Esophagus (tissue), 2 donors: ENCODE results near the gene STXBP5L. TPM values are rescaled to one million over a fixed set of nuclear protein-coding genes. Genes with fewer than 3 reads are reported as not detected.
A peak's percentile ranks its signal among the peaks of the same experiment; 100 is the strongest.
"Not testable (repeated sequence)": the region's sequence is repeated elsewhere in the genome, so short reads cannot be mapped to it uniquely, and the experiment has no call there.

ENCODE experiments used
- H3K27ac ChIP-seq, 2 donors: one replicate each; pipeline ENCODE4 v1.5.1; 2013; ENCODE audit warnings: low read depth in 2 of 2, mild to moderate bottlenecking in 2 of 2, inconsistent platforms in 1 of 2, low read length in 1 of 2, moderate library complexity in 1 of 2
- H3K27me3 ChIP-seq, 2 donors: one replicate each; pipeline ENCODE4 v1.6.1; 2013; ENCODE audit warnings: low read length in 2 of 2, control low read depth in 1 of 2, mild to moderate bottlenecking in 1 of 2; ENCODE audit not compliant: insufficient read depth in 2 of 2, control insufficient read depth in 1 of 2
- H3K36me3 ChIP-seq, 2 donors: one replicate each; pipeline ENCODE4 v1.6.1; 2013; ENCODE audit warnings: low read length in 1 of 2; ENCODE audit not compliant: control insufficient read depth in 2 of 2, insufficient read depth in 2 of 2
- H3K4me1 ChIP-seq, 2 donors: one replicate each; pipeline ENCODE4 v1.6.1; 2013; ENCODE audit warnings: low read length in 1 of 2; ENCODE audit not compliant: control insufficient read depth in 2 of 2, insufficient read depth in 2 of 2
- H3K4me3 ChIP-seq, 2 donors: one replicate each; pipeline ENCODE4 v1.5.1; 2013; ENCODE audit warnings: low read length in 2 of 2, mild to moderate bottlenecking in 2 of 2, low read depth in 1 of 2, moderate library complexity in 1 of 2
- H3K9me3 ChIP-seq, 2 donors: one replicate each; pipeline ENCODE4 v1.6.1; 2013; ENCODE audit warnings: mild to moderate bottlenecking in 2 of 2, low read depth in 1 of 2, low read length in 1 of 2, moderate library complexity in 1 of 2; ENCODE audit not compliant: control insufficient read depth in 2 of 2, insufficient read depth in 1 of 2
- WGBS, 2 donors: extraction: QIAGEN DNeasy Blood & Tissue Kit; methylation state at CpG; one replicate each; pipeline ENCODE4 v1.1.7; 2013; 5-methylcytosine and 5-hydroxymethylcytosine counted together
- polyA plus RNA-seq, 2 donors: library from polyadenylated mRNA; stranded (reverse); fragments of 200-250 nt; gene quantifications; one replicate each; pipeline ENCODE4 v1.2.3, GENCODE V29; 2013
- donor health status: healthy with polysubstance abuse.
- donor health status: Bipolar disorder and iron deficiency.

Gene STXBP5L
- under 1 TPM; 0.08 to 0.21 TPM for polyA plus RNA-seq

DNA sequence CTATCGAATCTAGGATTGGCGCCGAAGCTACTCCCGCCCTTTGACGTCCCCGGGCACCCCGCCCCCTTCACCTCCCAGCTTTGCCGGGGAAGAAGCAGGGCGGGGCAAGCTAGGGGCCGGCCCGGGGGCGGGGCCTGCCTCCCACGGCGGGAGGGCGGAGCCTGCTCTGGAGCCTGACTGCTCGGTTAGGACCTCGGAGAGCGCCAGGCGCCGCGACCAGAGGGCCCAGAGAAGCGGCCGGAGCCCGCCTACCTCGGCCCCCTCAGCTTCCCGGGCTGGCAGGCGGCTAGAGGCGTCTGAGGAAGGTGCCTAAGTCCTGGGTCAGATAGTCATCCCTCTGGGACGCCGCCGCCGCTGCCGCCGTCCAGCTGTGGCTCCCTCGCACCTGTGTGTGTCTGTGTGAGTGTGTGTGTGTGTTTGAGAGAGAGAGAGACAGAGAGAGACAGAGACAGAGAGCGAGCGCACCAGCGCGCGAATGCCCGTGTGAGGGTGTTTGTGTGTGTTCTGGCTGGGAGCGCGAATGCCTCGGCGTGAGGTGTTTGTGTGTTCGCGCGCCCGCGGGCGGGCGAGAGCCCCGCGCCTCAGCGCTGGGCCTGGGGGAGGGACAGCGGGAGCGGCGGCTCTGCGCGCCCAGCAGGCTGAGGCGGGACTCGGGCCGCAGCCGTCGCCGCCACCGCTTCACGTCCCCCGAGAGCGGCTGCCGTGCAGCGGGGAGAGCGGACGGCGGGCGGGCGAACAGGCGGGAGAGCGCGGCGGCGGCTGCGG is at the start of gene STXBP5L:
Gene STXBP5L (plus strand): TSS at position 176 of the 765 bp plus-strand sequence. CDS start 1,374 bp downstream, outside the sequence.
- Histone ChIP-seq H3K4me1 (peaks cover 0 to 3% of the 10 kb centered on the region in 2 donors), H3K9me3 (no peaks in the 10 kb centered on the region), H3K27ac (no peak within 1 kb of the TSS), H3K4me3 (peak within 1 kb of the TSS; percentile 33 to 35), H3K36me3 (no peaks in the 10 kb centered on the region), H3K27me3 (peaks cover 0 to 7% of the 10 kb centered on the region in 2 donors)
- WGBS, 2 donors = 2 to 3% methylated on average over 65 to 83 of the region's 83 CpGs

GRCh38 chr3:120858521-120858920 is 49.5 kb upstream of the STXBP5L start:
- WGBS, 2 donors = 81 to 84% methylated on average over 3 of the region's 3 CpGs
- Histone ChIP-seq H3K4me3 (no peak overlapping the region), H3K27ac (no peak overlapping the region), H3K36me3 (no peaks in the 10 kb centered on the region), H3K4me1 (no peaks in the 10 kb centered on the region), H3K9me3 (no peaks in the 10 kb centered on the region), H3K27me3 (no peaks in the 10 kb centered on the region)

- H3K4me1 ChIP-seq = no peaks in the 10 kb centered on the region
- H3K27ac ChIP-seq = no peak overlapping the region
- H3K9me3 ChIP-seq = no peaks in the 10 kb centered on the region
- H3K4me3 ChIP-seq = no peak overlapping the region
- H3K27me3 ChIP-seq = no peaks in the 10 kb centered on the region
- WGBS, 2 donors = 52 to 57% methylated on average over 5 of the region's 5 CpGs
- no peaks in the 10 kb centered on the region for H3K36me3 ChIP-seq
These were observed 43.5 kb upstream of the STXBP5L start for GRCh38 chr3:120864541-120864940.

GRCh38 chr3:120875507-120875906 is 32.5 kb upstream of the STXBP5L start:
- H3K4me3 ChIP-seq = no peak overlapping the region
- 44 to 56% methylated on average over 1 of the region's 1 CpG for WGBS, 2 donors
- no peaks in the 10 kb centered on the region for H3K4me1 ChIP-seq
- no peaks in the 10 kb centered on the region for H3K9me3 ChIP-seq
- H3K27me3 ChIP-seq = no peaks in the 10 kb centered on the region
- H3K36me3 ChIP-seq = no peaks in the 10 kb centered on the region
- no peak overlapping the region for H3K27ac ChIP-seq

- H3K36me3 ChIP-seq = no peaks in the 10 kb centered on the region
- 56 to 67% methylated on average over 4 of the region's 4 CpGs for WGBS, 2 donors
- H3K4me1 ChIP-seq = no peaks in the 10 kb centered on the region
- no peaks in the 10 kb centered on the region for H3K27me3 ChIP-seq
- H3K9me3 ChIP-seq = no peaks in the 10 kb centered on the region
- no peak overlapping the region for H3K4me3 ChIP-seq
- no peak overlapping the region for H3K27ac ChIP-seq
These were observed 32.0 kb upstream of the STXBP5L start for GRCh38 chr3:120875989-120876388.

- Histone ChIP-seq H3K27me3 (no peaks in the 10 kb centered on the region), H3K4me3 (no peak overlapping the region), H3K27ac (no peak overlapping the region), H3K9me3 (no peaks in the 10 kb centered on the region), H3K4me1 (no peaks in the 10 kb centered on the region), H3K36me3 (no peaks in the 10 kb centered on the region)
- WGBS, 2 donors = 65 to 68% methylated on average over 4 of the region's 4 CpGs
These were observed 28.6 kb upstream of the STXBP5L start for GRCh38 chr3:120879411-120879810.

GRCh38 chr3:120892921-120893320 is 15.1 kb upstream of the STXBP5L start:
- Histone ChIP-seq H3K9me3 (no peaks in the 10 kb centered on the region), H3K27me3 (no peaks in the 10 kb centered on the region), H3K4me3 (no peak overlapping the region), H3K36me3 (no peaks in the 10 kb centered on the region), H3K4me1 (no peaks in the 10 kb centered on the region), H3K27ac (no peak overlapping the region)

GRCh38 chr3:120894316-120895057 is 13.5 kb upstream of the STXBP5L start:
- WGBS, 2 donors = 14 to 16% methylated on average over 5 of the region's 5 CpGs
- no peak overlapping the region for H3K27ac ChIP-seq
- no peaks in the 10 kb centered on the region for H3K9me3 ChIP-seq
- H3K36me3 ChIP-seq = no peaks in the 10 kb centered on the region
- no peak overlapping the region for H3K4me3 ChIP-seq
- no peaks in the 10 kb centered on the region for H3K27me3 ChIP-seq
- no peaks in the 10 kb centered on the region for H3K4me1 ChIP-seq

- H3K27me3 ChIP-seq, H3K4me1 ChIP-seq, H3K27ac ChIP-seq, H3K36me3 ChIP-seq, H3K4me3 ChIP-seq, H3K9me3 ChIP-seq: not testable (repeated sequence)
- WGBS, 2 donors = 90 to 92% methylated on average over 6 of the region's 6 CpGs
These were observed 6.3 kb upstream of the STXBP5L start for GRCh38 chr3:120901716-120902115.
